GM20000 (cell line): ENCODE results near the gene TOR2A.

ENCODE experiments used
- DNase-seq: peaks from one replicate; pipeline ENCODE4 v3.0.0; 2012; ENCODE audit warnings: low spot score
- TF ChIP-seq, protein P1 (sequence below): IDR thresholded peaks from 2 replicates; pipeline ENCODE4 v1.5.1; 2012; ENCODE audit warnings: mild to moderate bottlenecking, control low read depth; ENCODE audit errors: extremely low read depth, missing control alignments

Gene TOR2A

DNA sequence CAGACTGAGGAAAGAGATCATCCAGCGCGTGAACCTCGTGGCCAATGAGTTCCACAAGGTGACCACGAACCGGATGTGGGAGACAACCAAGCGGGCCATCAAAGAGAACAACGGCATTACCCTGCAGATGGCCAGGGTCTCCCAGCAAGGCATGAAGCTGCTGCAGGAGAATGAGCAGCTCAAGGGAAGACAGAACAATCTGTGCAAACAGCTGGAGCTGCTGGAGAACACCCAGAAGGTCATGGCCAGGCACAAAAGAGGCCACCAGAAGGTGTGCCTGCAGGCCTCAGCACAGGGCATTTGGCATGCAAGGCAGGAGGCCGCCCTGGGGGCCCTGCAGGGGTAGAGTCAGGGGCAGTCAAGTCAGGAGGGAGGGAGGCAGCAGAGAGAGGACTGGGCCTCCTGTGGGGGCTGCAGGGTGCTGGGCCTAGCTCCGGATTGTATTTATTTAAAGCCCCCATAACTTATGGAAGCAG is 23.8 kb downstream of the TOR2A start:
- no peak for DNase-seq
- TF ChIP-seq, protein P1, sequence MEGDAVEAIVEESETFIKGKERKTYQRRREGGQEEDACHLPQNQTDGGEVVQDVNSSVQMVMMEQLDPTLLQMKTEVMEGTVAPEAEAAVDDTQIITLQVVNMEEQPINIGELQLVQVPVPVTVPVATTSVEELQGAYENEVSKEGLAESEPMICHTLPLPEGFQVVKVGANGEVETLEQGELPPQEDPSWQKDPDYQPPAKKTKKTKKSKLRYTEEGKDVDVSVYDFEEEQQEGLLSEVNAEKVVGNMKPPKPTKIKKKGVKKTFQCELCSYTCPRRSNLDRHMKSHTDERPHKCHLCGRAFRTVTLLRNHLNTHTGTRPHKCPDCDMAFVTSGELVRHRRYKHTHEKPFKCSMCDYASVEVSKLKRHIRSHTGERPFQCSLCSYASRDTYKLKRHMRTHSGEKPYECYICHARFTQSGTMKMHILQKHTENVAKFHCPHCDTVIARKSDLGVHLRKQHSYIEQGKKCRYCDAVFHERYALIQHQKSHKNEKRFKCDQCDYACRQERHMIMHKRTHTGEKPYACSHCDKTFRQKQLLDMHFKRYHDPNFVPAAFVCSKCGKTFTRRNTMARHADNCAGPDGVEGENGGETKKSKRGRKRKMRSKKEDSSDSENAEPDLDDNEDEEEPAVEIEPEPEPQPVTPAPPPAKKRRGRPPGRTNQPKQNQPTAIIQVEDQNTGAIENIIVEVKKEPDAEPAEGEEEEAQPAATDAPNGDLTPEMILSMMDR, result no peak

DNA sequence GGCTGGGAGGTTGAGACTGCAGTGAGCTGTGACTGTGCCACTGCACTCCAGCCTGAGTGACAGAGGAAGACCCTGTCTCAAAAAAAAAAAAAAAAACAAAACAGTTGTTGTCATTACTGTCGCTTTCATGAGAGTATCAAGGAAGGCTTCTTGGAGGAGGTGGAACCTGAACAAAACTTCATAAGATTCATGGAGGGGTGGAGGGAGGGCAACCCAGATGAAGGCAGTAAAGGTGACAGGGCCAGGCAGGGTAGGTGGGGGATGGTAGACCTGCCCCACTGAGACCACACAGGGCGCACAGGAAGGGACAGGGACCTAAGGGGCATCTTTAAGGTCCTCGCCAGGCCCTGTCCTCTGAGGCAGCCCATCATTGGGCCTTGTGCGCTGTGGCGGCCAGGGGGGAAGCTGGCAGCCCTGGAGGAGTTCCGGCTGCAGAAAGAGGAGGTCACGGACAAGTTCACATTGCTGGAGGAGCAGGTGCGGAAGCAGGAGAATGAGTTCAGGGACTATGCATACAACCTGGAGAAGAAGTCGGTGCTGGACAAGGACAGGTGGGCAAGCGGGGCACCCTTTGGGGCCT is 24.8 kb downstream of the TOR2A start:
- no peak for DNase-seq
- TF ChIP-seq, protein P1, result no peak

DNA sequence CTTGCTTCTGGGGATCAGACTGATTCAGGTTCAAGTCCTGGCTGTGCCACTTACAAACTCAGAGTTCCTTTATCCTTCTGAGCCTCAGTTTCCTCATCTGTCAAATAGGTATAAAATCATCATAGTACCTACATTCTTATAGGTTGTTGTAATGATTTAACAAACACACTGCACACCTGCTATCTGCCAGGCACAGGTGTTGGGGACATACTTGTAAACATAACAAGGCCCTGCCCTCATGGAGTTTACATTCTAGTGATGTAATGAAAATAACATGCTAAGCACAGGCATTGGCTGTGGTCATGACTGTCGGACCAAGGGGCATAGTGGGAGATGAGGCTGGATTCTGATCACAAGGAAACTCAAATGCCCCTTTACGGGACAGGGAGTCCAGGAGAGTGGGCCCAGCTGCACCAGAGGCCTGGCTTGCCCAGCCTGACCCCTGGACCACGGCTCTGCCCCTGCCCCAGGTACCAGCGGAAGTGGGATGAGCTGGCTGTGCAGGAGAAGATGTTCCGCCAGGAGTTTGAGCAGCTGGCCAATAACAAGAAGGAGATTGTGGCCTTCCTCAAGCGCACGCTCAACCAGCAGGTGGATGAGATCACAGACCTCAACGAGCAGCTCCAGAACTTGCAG is 26.0 kb downstream of the TOR2A start:
- TF ChIP-seq, protein P1, result no peak

DNA sequence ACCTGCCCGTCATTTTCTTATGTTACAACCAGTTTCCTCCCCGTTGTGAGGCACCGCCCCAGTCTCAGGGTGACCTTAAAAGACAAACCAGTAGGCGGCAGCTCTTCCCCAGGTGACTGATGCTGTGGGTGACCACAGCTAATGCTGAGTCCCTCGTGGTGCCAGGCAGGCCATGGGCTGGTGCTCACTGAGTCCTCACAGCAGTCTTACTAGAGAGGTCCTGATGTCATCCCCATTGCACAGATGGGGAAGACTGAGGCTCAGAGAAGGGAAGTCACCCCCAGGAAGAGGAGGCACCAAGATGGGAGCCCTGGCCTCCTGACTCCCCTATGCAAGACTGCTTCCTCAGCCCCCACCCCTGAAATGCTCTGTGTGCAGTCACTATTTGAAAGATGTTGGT is 27.3 kb downstream of the TOR2A start:
- DNase-seq, result peak; percentile 47
- TF ChIP-seq, protein P1, result no peak

More for the DNA sequence above, 26.0 kb downstream of the TOR2A start:
- DNase-seq, result no peak

DNA sequence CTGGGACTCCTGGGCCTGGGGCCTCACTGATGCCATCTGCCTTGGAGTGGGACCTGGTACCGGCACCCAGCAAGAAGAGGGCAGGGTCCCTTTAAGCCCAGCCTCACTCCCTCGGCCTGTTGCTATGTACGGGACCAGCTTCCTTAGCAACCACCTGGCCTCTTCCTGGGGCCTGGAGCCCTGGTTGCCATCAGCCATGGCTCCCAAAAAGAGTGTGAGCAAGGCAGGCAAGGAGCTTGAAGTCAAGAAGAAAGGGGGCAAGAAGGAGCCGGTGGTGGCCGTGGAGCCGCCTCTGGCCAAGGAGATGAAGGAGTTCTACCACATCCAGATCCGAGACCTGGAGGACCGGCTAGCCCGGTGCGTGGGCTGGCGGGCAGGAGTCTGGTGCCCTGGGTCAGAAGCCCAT is 28.3 kb downstream of the TOR2A start, which contains the start of gene CFAP157:
CFAP157 (plus strand) TSS at position 153 of the 406 bp plus-strand sequence; CDS start at position 197, 44 bp downstream.
- no peak for DNase-seq

DNA sequence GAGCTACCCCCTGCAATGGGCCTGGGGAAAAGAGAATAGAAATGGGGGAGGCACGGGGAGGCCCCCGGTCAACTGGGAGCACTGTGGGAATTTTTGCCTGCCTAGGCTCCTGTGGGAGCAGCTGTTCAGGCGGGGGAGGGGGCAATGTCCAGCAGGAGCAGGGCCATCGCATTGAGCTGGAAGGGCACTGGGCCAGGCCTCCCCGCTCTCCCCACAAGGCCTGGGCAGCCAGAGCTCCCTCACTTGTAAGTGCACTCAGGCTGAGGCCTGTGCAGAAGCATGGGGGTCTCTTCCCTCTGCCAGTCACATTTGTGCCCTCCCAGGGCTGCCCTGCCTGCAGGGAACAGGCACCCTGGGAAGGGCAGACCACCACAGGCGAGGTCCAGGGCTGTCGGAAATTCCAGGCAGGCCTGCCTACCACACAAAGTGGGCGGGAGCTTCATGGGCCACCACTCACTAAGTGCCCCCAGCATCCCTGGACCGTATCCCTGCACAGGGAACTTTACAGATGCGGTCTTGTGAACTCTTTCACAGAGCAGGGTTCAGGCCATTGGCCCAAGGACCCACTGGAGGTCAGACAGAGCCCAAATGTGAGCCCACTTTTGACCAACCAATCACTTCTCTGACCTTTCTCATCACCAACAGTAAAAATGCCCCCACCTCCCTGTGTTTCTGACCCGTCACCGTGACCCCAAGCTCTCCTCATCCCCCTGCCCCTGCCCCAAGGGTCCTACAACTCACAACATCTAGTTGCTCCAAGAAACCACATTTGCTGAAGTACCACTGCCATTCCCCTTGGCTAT is 29.3 kb downstream of the TOR2A start:
- TF ChIP-seq, protein P1, result no peak
- DNase-seq, result no peak

More for the DNA sequence above, 28.3 kb downstream of the TOR2A start, which contains the start of gene CFAP157:
- TF ChIP-seq, protein P1, result no peak
